ENCODE results near the gene TMEM109. TPM values are rescaled to one million over a fixed set of nuclear protein-coding genes. Genes with fewer than 3 reads are reported as not detected.

Gene TMEM109
- total RNA-seq, 1 donor from 2014 or later = 7.6 TPM

DNA sequence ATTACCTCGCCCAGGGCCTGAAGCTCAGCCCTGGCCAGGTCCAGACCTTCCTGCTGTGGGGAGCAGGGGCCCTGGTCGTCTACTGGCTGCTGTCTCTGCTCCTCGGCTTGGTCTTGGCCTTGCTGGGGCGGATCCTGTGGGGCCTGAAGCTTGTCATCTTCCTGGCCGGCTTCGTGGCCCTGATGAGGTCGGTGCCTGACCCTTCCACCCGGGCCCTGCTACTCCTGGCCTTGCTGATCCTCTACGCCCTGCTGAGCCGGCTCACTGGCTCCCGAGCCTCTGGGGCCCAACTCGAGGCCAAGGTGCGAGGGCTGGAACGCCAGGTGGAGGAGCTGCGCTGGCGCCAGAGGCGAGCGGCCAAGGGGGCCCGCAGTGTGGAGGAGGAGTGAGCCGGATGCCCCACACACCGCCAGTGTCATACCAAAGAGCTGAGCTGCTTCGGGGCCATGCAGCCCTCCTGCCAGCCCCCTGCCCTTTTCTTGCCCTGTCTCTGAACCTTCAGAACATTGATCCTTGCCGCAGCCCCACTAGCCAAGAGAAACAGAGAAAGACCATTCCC, 7.9 kb downstream of the TMEM109 start:
- no peak for FAIRE-seq
- no peak for DNase-seq (ENCODE audit: low read depth)
- Histone ChIP-seq H3K27me3 (ENCODE audit: control insufficient read depth, insufficient read depth, low read length) (no peaks in the 10 kb centered on the region), H3K36me3 (ENCODE audit: control insufficient read depth, insufficient read depth, low read length) (peaks cover 15% of the 10 kb centered on the region), H3K4me3 (ENCODE audit: low read depth, low read length) (no peak overlapping the region)
- TF ChIP-seq CTCF (IDR thresholded peaks at IDR 0.05; ENCODE audit: insufficient read depth, low read length, severe bottlenecking) = no peak

DNA sequence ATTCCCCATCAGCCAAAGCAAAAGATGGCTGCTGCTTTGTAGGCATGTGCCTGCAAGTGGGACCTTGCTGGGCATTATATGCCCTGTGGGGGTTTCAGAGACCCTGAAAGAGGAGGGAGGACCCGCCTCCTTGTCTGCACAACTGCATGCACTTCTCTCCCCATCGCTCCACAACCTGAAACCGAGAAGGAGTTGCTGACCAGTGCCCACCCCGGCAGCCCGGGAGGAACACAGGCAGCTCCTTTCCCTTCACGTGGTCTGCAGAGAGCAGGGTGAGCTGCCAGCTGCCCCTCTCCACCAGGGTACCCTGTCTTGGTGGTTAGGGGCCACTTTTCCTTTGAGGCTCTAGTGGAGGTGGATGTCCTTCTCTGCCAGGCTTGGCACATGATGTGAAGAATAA, 8.9 kb downstream of the TMEM109 start:
- DNase-seq (ENCODE audit: low read depth) (no peak), FAIRE-seq (no peak)
- H3K27me3 ChIP-seq (ENCODE audit: control insufficient read depth, insufficient read depth, low read length) = no peaks in the 10 kb centered on the region
- H3K36me3 ChIP-seq (ENCODE audit: control insufficient read depth, insufficient read depth, low read length) = peaks cover 18% of the 10 kb centered on the region
- no peak for TF ChIP-seq CTCF (IDR thresholded peaks at IDR 0.05; ENCODE audit: insufficient read depth, low read length, severe bottlenecking)
- no peak overlapping the region for H3K4me3 ChIP-seq (ENCODE audit: low read depth, low read length)

DNA sequence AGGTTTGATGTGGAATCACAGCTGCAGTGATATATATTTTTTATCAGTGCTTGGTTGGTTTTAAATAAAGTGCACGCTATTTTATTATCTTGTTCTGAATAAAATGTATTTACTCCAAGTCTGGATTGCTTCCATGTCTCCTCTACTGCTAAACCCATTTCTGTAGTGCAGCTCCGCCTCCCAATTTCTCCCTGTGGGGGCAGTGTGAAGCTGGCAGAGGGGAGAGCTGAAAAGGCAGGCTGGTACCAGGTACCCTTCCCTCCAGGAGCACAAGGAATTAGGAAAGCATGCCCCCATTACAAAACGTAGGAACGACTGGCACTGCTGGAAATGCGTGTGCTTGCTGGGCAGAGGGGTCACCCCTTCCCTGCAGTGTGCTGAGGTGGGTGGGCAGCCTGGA, 9.4 kb downstream of the TMEM109 start:
- H3K27me3 ChIP-seq (ENCODE audit: control insufficient read depth, insufficient read depth, low read length) = no peaks in the 10 kb centered on the region
- DNase-seq (ENCODE audit: low read depth) (no peak), FAIRE-seq (no peak)
- H3K36me3 ChIP-seq (ENCODE audit: control insufficient read depth, insufficient read depth, low read length) = peaks cover 20% of the 10 kb centered on the region
- TF ChIP-seq CTCF (IDR thresholded peaks at IDR 0.05; ENCODE audit: insufficient read depth, low read length, severe bottlenecking) = no peak
- H3K4me3 ChIP-seq (ENCODE audit: low read depth, low read length) = no peak overlapping the region

GRCh38 chr11:60923800-60924109, 9.8 kb downstream of the TMEM109 start:
- peak overlapping the region; percentile 79 for H3K4me3 ChIP-seq (ENCODE audit: low read depth, low read length)
- FAIRE-seq (no peak), DNase-seq (ENCODE audit: low read depth) (no peak)
- H3K27me3 ChIP-seq (ENCODE audit: control insufficient read depth, insufficient read depth, low read length) = no peaks in the 10 kb centered on the region
- H3K36me3 ChIP-seq (ENCODE audit: control insufficient read depth, insufficient read depth, low read length) = peaks cover 24% of the 10 kb centered on the region
- no peak for TF ChIP-seq CTCF (IDR thresholded peaks at IDR 0.05; ENCODE audit: insufficient read depth, low read length, severe bottlenecking)

- DNase-seq (ENCODE audit: low read depth) (peak; percentile 56), FAIRE-seq (no peak)
- TF ChIP-seq CTCF (IDR thresholded peaks at IDR 0.05; ENCODE audit: insufficient read depth, low read length, severe bottlenecking) = peak; percentile 5
- Histone ChIP-seq H3K4me3 (ENCODE audit: low read depth, low read length) (peak within 1 kb of the TSS; percentile 79), H3K27me3 (ENCODE audit: control insufficient read depth, insufficient read depth, low read length) (no peaks in the 10 kb centered on the region), H3K36me3 (ENCODE audit: control insufficient read depth, insufficient read depth, low read length) (peaks cover 27% of the 10 kb centered on the region)
Measured at GRCh38 chr11:60924110-60924905, 10.3 kb downstream of the TMEM109 start, which contains the start of gene TMEM132A. Gene TMEM132A, plus strand, starts transcription at chr11:60924460. Its CDS starts 174 bp downstream, at chr11:60924634.

Data from bronchial epithelial cell (primary cell).